ENCODE measurements around the gene RSRC1.

GRCh38 chr3:158217992-158218391 is 108.1 kb downstream of the RSRC1 start:
- no peak for TF ChIP-seq CTCF (IDR thresholded peaks at IDR 0.05; ENCODE audit: poor library complexity)
- no peak for TF ChIP-seq EZH2phosphoT487 (IDR thresholded peaks at IDR 0.05; ENCODE audit: low read depth, severe bottlenecking, unreplicated experiment)
- TF ChIP-seq EZH2 (IDR thresholded peaks at IDR 0.05; ENCODE audit: borderline replicate concordance): no peak

Measured in hepatocyte (in vitro differentiated cells).